GM12878 (cell line): ENCODE measurements around the gene ERMN. TPM values are rescaled to one million over a fixed set of nuclear protein-coding genes. Genes with fewer than 3 reads are reported as not detected.

Experiments used
- ATAC-seq: fragments of 200-7000 bp; cut with Tn5 transposase; 3 replicates; pipeline ENCODE4 v1.9.1; 2020; ENCODE audit warnings: mild to moderate bottlenecking, moderate library complexity
- BruUV-seq: library from RNA; stranded (reverse); fragments of 400-500 nt; replicated peaks from 2 replicates; lab custom pipeline; 2021; lab: Mats Ljungman, UMichigan
- CTCF ChIA-PET: fragments of 300-600 bp; sonication (Branson Sonifier 250); formaldehyde crosslinking; extraction: SDS; loops from one replicate; lab custom pipeline; 2021; ENCODE audit warnings: inconsistent platforms; lab: Yijun Ruan, JAX
- POLR2A ChIA-PET: fragments of 350-600 bp; formaldehyde crosslinking; extraction: SDS; loops from one replicate; lab custom pipeline; 2021; ENCODE audit warnings: inconsistent platforms; lab: Charles Lee
- RAD21 ChIA-PET: fragments of 300-600 bp; sonication (Branson Sonifier 250); formaldehyde crosslinking; loops from one replicate; lab custom pipeline; 2023; ENCODE audit warnings: antibody characterized with exemption; ENCODE audit not compliant: unreplicated experiment; lab: Charles Lee
- SMC1A ChIA-PET: fragments of 300-600 bp; sonication (Branson Sonifier 250); formaldehyde crosslinking; loops from one replicate; lab custom pipeline; 2023; ENCODE audit not compliant: unreplicated experiment, uncharacterized antibody; lab: Charles Lee
- DNase-seq: peaks from one replicate; pipeline ENCODE4 v3.0.0-alpha.2; 2011; ENCODE audit warnings: low read depth, low spot score
- FAIRE-seq: peaks from 3 replicates; lab custom pipeline; 2011; peaks lifted over from hg19 to GRCh38; lab: Jason Lieb, UNC
- H2AFZ ChIP-seq: 2 replicates; pipeline ENCODE4 v1.6.0; 2011; ENCODE audit warnings: low read depth, low read length, control low read depth; ENCODE audit not compliant: control insufficient read depth
- H3K27ac ChIP-seq: 2 replicates; pipeline ENCODE4 v1.5.1; 2011; ENCODE audit warnings: control low read depth; ENCODE audit not compliant: control insufficient read depth, insufficient read depth
- H3K27me3 ChIP-seq, 2 experiments: replicated peaks in 1 of 2; 2 replicates each; pipeline versions ENCODE4 v1.6.0 to v1.6.1; 2011; ENCODE audit warnings: low read length in 1 of 2; ENCODE audit not compliant: control insufficient read depth in 2 of 2, insufficient read depth in 2 of 2
- H3K36me3 ChIP-seq, 2 experiments: 2 replicates each; pipeline ENCODE4 v1.5.1; 2011; ENCODE audit warnings: low read length in 1 of 2; ENCODE audit not compliant: control insufficient read depth in 2 of 2, insufficient read depth in 2 of 2
- H3K4me1 ChIP-seq: 2 replicates; pipeline ENCODE4 v1.6.1; 2011; ENCODE audit warnings: mild to moderate bottlenecking, low read length, moderate library complexity, mixed read lengths; ENCODE audit not compliant: control insufficient read depth, insufficient read depth
- H3K4me2 ChIP-seq: 2 replicates; pipeline ENCODE4 v1.6.0; 2011; ENCODE audit warnings: control low read depth; ENCODE audit not compliant: control insufficient read depth, insufficient read depth
- H3K4me3 ChIP-seq: fragments of 200-600 bp; sonication (generic); 2 replicates; pipeline ENCODE4 v1.5.1; 2016
- H3K79me2 ChIP-seq: 2 replicates; pipeline ENCODE4 v1.6.0; 2011; ENCODE audit warnings: low read length; ENCODE audit not compliant: control insufficient read depth, insufficient read depth
- H3K9ac ChIP-seq: 2 replicates; pipeline ENCODE4 v1.8.0; 2011; ENCODE audit warnings: low read length, control low read depth, mixed read lengths; ENCODE audit not compliant: control insufficient read depth, insufficient read depth
- H3K9me3 ChIP-seq: replicated peaks from 3 replicates; pipeline ENCODE4 v1.5.1; 2011; ENCODE audit warnings: mild to moderate bottlenecking, low read length; ENCODE audit not compliant: control insufficient read depth, insufficient read depth
- H4K20me1 ChIP-seq: 2 replicates; pipeline ENCODE4 v1.6.0; 2011; ENCODE audit not compliant: control insufficient read depth, insufficient read depth
- ESRRA ChIP-seq: IDR thresholded peaks from 2 replicates; pipeline ENCODE4 v1.6.1; 2012; ENCODE audit warnings: mild to moderate bottlenecking, low read length, improper control_type of control experiment
- ETV6 ChIP-seq, 2 experiments: fragments of 450-650 bp in 1 of 2; IDR thresholded peaks in 1 of 2; conservative IDR thresholded peaks in 1 of 2; 2 replicates each; pipeline ENCODE4 v1.6.1; 2014; ENCODE audit warnings: antibody characterized with exemption in 1 of 2, borderline replicate concordance in 1 of 2, low read depth in 1 of 2, mild to moderate bottlenecking in 1 of 2, moderate library complexity in 1 of 2
- EZH2 ChIP-seq: IDR thresholded peaks from 2 replicates; pipeline ENCODE4 v1.6.1; 2012; ENCODE audit warnings: low read depth, mild to moderate bottlenecking, control low read depth, inconsistent platforms, low read length, borderline replicate concordance; ENCODE audit not compliant: control insufficient read depth
- NBN ChIP-seq: fragments of 450-650 bp; IDR thresholded peaks from 2 replicates; pipeline ENCODE4 v1.6.1; 2016
- NFXL1 ChIP-seq: fragments of 450-650 bp; IDR thresholded peaks from 2 replicates; pipeline ENCODE4 v1.6.1; 2017; ENCODE audit warnings: antibody characterized with exemption, mild to moderate bottlenecking, borderline replicate concordance
- POLR2A ChIP-seq: IDR thresholded peaks from 2 replicates; pipeline ENCODE4 v1.6.1; 2011; ENCODE audit warnings: low read depth, mild to moderate bottlenecking, low read length
- RAD21 ChIP-seq: IDR thresholded peaks from 2 replicates; pipeline ENCODE4 v1.6.1; 2011; ENCODE audit warnings: mild to moderate bottlenecking, low read depth, low read length, moderate library complexity; ENCODE audit not compliant: insufficient read depth
- RAD51 ChIP-seq: fragments of 450-650 bp; IDR thresholded peaks from 2 replicates; pipeline ENCODE4 v1.6.1; 2016; ENCODE audit warnings: moderate library complexity, mild to moderate bottlenecking, inconsistent platforms
- RBBP5 ChIP-seq: fragments of 200-600 bp; sonication (generic); conservative IDR thresholded peaks from 2 replicates; pipeline ENCODE4 v1.6.1; 2016
- SP1 ChIP-seq: IDR thresholded peaks from one replicate; pipeline ENCODE4 v1.6.1; 2011; ENCODE audit warnings: low read depth, low read length
- STAT1 ChIP-seq: fragments of 450-650 bp; conservative IDR thresholded peaks from 2 replicates; pipeline ENCODE4 v1.6.1; 2014; ENCODE audit warnings: antibody characterized with exemption, mild to moderate bottlenecking
- SUPT20H ChIP-seq: IDR thresholded peaks from 2 replicates; pipeline ENCODE4 v1.6.1; 2011; ENCODE audit warnings: low read depth, mild to moderate bottlenecking, low read length, moderate library complexity, borderline replicate concordance; ENCODE audit not compliant: control insufficient read depth
- ZBTB11 ChIP-seq: fragments of 450-650 bp; formaldehyde crosslinking; IDR thresholded peaks from 2 replicates; pipeline ENCODE4 v1.5.0; 2022; ENCODE audit warnings: mild to moderate bottlenecking, missing genetic modification characterization
- ZNF217 ChIP-seq: fragments of 450-650 bp; IDR thresholded peaks from 2 replicates; pipeline ENCODE4 v1.6.1; 2017; ENCODE audit warnings: antibody characterized with exemption, mild to moderate bottlenecking
- ZSCAN29 ChIP-seq: fragments of 450-650 bp; IDR thresholded peaks from 2 replicates; pipeline ENCODE4 v1.6.1; 2017; ENCODE audit warnings: mild to moderate bottlenecking, moderate library complexity
- whole genome bisulfite sequencing: methylation state at CpG from one replicate; pipeline ENCODE4 v1.1.6; 2016; ENCODE audit warnings: low lambda C conversion rate; ENCODE audit not compliant: insufficient replicate concordance, insufficient coverage; ENCODE audit errors: missing lambda C conversion rate; 5-methylcytosine and 5-hydroxymethylcytosine counted together
- in situ Hi-C: fragments of 300-500 bp; cut with MboI; formaldehyde crosslinking; loops from 9 replicates; pipeline ENCODE4 v1.14.3; 2018; ENCODE audit warnings: mixed read lengths
- intact Hi-C: fragments of 100-400 bp; cut with micrococcal nuclease; formaldehyde crosslinking; loops from one replicate; pipeline ENCODE4 v1.14.2; 2022; ENCODE audit not compliant: unreplicated experiment
- polyA plus RNA-seq, 11 experiments: library from polyadenylated mRNA; depleted of rRNA in 4 of 11; unstranded in 6 of 11; stranded (reverse) in 5 of 11; fragments of >200 nt; fragmentation: Nextera tagmentation in 4 of 11; fragmentation: Illumina TruSeq in 1 of 11; extraction: Ambion mirVana in 4 of 11; extraction: Trizol in 1 of 11; gene quantifications; 1 replicate in 1 of 11; 2 replicates in 10 of 11; pipeline versions ENCODE4 v1.2.1 to v1.2.3, GENCODE V29; 2011 to 2016; ENCODE audit warnings: inconsistent platforms in 2 of 11, missing spikeins in 2 of 11, low read depth in 1 of 11
- total RNA-seq, 4 experiments: library from RNA; depleted of rRNA in 3 of 4; stranded (reverse); fragments of >200 nt in 3 of 4; fragmentation: Illumina TruSeq in 1 of 4; extraction: Trizol in 1 of 4; gene quantifications; 2 replicates each; pipeline versions ENCODE4 v1.2.1 to v1.2.3, GENCODE V29; 2013 to 2021
- TF ChIP-seq, protein P1 (sequence below): fragments of 450-650 bp; IDR thresholded peaks from 2 replicates; pipeline ENCODE4 v1.6.1; 2017; ENCODE audit warnings: low read depth, mild to moderate bottlenecking, moderate library complexity
- TF ChIP-seq, protein P2 (sequence below): IDR thresholded peaks from 2 replicates; pipeline ENCODE4 v1.6.1; 2011; ENCODE audit warnings: borderline replicate concordance, low read depth, mild to moderate bottlenecking, moderate library complexity, mixed read lengths, low read length; ENCODE audit not compliant: insufficient read depth; ENCODE audit errors: extremely low read length

ERMN gene
- total and polyA plus RNA-seq, 10 of the 15 experiments (the other 5 are each of a cell fraction or from before 2014, with no cell fraction given) = 0.26 to 5.3 (median 1.5) TPM

GRCh38 chr2:157296958-157297357, 28.7 kb downstream of the ERMN start:
- ChIA-PET SMC1A (interaction anchor here (1.5 kb wide), 1 partner anchor 25 kb away, joined by 3 read pairs; no protein-coding TSS in a partner anchor), RAD21 (no interaction called here), POLR2A (no interaction called here), CTCF (interaction anchor here (1.0 to 1.6 kb wide), 5 partner anchors 9 to 727 kb away, joined by 3 to 4 read pairs (median 3); no protein-coding TSS in a partner anchor)
- Histone ChIP-seq H3K79me2 (no peaks in the 10 kb centered on the region), H3K9me3 (no peaks in the 10 kb centered on the region), H3K27ac (no peak overlapping the region), H3K27me3 (peaks cover 0 to 5% of the 10 kb centered on the region in 2 experiments; a peak in 2 of 4 replicates), H3K4me1 (no peaks in the 10 kb centered on the region), H3K9ac (no peak overlapping the region), H4K20me1 (no peaks in the 10 kb centered on the region), H3K36me3 (no peaks in the 10 kb centered on the region), H3K4me2 (no peak overlapping the region), H2AFZ (no peak overlapping the region), H3K4me3 (no peak overlapping the region)
- WGBS = 46% methylated on average over 4 of the region's 4 CpGs
- no peak for DNase-seq
- ATAC-seq = no peak
- no peak for FAIRE-seq
- in situ Hi-C loops = loop anchor here (5.0 to 25.0 kb wide), 2 partner anchors 300 to 1465 kb away; no protein-coding TSS in a partner anchor
- TF ChIP-seq POLR2A (no peak), NBN (no peak), RAD51 (no peak), ESRRA (no peak), STAT1 (no peak), ETV6 (conservative IDR thresholded peaks at IDR 0.05 in 1 of 2, IDR thresholded peaks at IDR 0.05 in 1 of 2; ENCODE audit: borderline replicate concordance in 1 of 2, low read depth in 1 of 2) (no peak), SP1 (no peak), SUPT20H (no peak), ZNF217 (no peak), EZH2 (no peak), RAD21 (no peak), ZSCAN29 (no peak), ZBTB11 (CRISPR knock-in tag) (no peak), NFXL1 (no peak), RBBP5 (no peak)
- TF ChIP-seq, protein P1, sequence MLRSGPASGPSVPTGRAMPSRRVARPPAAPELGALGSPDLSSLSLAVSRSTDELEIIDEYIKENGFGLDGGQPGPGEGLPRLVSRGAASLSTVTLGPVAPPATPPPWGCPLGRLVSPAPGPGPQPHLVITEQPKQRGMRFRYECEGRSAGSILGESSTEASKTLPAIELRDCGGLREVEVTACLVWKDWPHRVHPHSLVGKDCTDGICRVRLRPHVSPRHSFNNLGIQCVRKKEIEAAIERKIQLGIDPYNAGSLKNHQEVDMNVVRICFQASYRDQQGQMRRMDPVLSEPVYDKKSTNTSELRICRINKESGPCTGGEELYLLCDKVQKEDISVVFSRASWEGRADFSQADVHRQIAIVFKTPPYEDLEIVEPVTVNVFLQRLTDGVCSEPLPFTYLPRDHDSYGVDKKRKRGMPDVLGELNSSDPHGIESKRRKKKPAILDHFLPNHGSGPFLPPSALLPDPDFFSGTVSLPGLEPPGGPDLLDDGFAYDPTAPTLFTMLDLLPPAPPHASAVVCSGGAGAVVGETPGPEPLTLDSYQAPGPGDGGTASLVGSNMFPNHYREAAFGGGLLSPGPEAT = no peak
- TF ChIP-seq, protein P2, sequence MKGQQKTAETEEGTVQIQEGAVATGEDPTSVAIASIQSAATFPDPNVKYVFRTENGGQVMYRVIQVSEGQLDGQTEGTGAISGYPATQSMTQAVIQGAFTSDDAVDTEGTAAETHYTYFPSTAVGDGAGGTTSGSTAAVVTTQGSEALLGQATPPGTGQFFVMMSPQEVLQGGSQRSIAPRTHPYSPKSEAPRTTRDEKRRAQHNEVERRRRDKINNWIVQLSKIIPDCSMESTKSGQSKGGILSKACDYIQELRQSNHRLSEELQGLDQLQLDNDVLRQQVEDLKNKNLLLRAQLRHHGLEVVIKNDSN = no peak
- intact Hi-C loops = no loop called here
- no TSS peak for BruUV-seq
